CD4-positive, CD25-positive, alpha-beta regulatory T cell (primary cell): ENCODE data around the gene PTPN1. TPM values are rescaled to one million over a fixed set of nuclear protein-coding genes. Genes with fewer than 3 reads are reported as not detected.

Experiments used
- ATAC-seq, 2 donors: fragments of 150-1000 bp; cut with Tn5 transposase; one replicate each; pipeline ENCODE4 v1.10.0; 2021; ENCODE audit warnings: low read depth in 2 of 2, moderate number of reproducible peaks in 2 of 2, moderate library complexity in 1 of 2
- DNase-seq, 3 donors: peaks; one replicate each; pipeline versions ENCODE4 v3.0.0 to v3.0.0-alpha.2; 2012 to 2022; ENCODE audit warnings: mixed read lengths in 1 of 3
- H3K27ac ChIP-seq: one replicate; pipeline ENCODE4 v1.7.0; 2013; ENCODE audit warnings: mild to moderate bottlenecking, low read length; ENCODE audit not compliant: insufficient read depth, poor library complexity, severe bottlenecking
- H3K27me3 ChIP-seq: one replicate; pipeline ENCODE4 v1.7.0; 2013; ENCODE audit warnings: low read length; ENCODE audit not compliant: control insufficient read depth, insufficient read depth
- H3K36me3 ChIP-seq: one replicate; pipeline ENCODE4 v1.7.0; 2013; ENCODE audit warnings: mild to moderate bottlenecking, low read length, moderate library complexity; ENCODE audit not compliant: control insufficient read depth, insufficient read depth
- H3K4me1 ChIP-seq: 2 replicates; pipeline ENCODE4 v1.7.0; 2013; ENCODE audit warnings: mild to moderate bottlenecking, low read length; ENCODE audit not compliant: insufficient read depth, control insufficient read depth, poor library complexity, severe bottlenecking
- H3K4me3 ChIP-seq: one replicate; pipeline ENCODE4 v1.7.0; 2013; ENCODE audit warnings: low read depth, mild to moderate bottlenecking, low read length, moderate library complexity
- H3K9me3 ChIP-seq, 2 experiments: 1 replicate in 1 of 2; 2 replicates in 1 of 2; pipeline ENCODE4 v1.7.0; 2013; ENCODE audit warnings: low read length in 2 of 2, mild to moderate bottlenecking in 1 of 2, moderate library complexity in 1 of 2; ENCODE audit not compliant: control insufficient read depth in 2 of 2
- H3K27ac Mint-ChIP-seq, 3 donors: one replicate each; pipeline ENCODE4 v1.8.0; 2020 to 2022; ENCODE audit warnings: mild to moderate bottlenecking in 3 of 3, mixed read lengths in 3 of 3, moderate library complexity in 2 of 3
- H3K27me3 Mint-ChIP-seq: one replicate; pipeline ENCODE4 v1.8.0; 2022; ENCODE audit warnings: mild to moderate bottlenecking, mixed read lengths
- H3K36me3 Mint-ChIP-seq: one replicate; pipeline ENCODE4 v1.8.0; 2020; ENCODE audit warnings: mixed read lengths
- H3K4me1 Mint-ChIP-seq, 4 donors: one replicate each; pipeline ENCODE4 v1.8.0; 2020 to 2022; ENCODE audit warnings: mixed read lengths in 4 of 4, mild to moderate bottlenecking in 1 of 4
- H3K4me3 Mint-ChIP-seq, 4 donors: one replicate each; pipeline ENCODE4 v1.8.0; 2020 to 2022; ENCODE audit warnings: mild to moderate bottlenecking in 4 of 4, mixed read lengths in 4 of 4, moderate library complexity in 3 of 4
- H3K9me3 Mint-ChIP-seq, 7 donors: one replicate each; pipeline ENCODE4 v1.8.0; 2020 to 2022; ENCODE audit warnings: mixed read lengths in 7 of 7, mild to moderate bottlenecking in 3 of 7, moderate library complexity in 2 of 7
- polyA plus RNA-seq, 4 donors: library from polyadenylated mRNA; unstranded; fragments of 300-500 nt; fragmentation: Illumina TruSeq; gene quantifications; one replicate each; pipeline ENCODE4 v1.2.3, GENCODE V29; 2021
- total RNA-seq: library from RNA; stranded (reverse); gene quantifications from one replicate; pipeline ENCODE4 v1.2.3, GENCODE V29; 2022

PTPN1 gene
- total and polyA plus RNA-seq, 5 donors from 2014 or later = 27.1 to 76.3 (median 31.7) TPM

DNA sequence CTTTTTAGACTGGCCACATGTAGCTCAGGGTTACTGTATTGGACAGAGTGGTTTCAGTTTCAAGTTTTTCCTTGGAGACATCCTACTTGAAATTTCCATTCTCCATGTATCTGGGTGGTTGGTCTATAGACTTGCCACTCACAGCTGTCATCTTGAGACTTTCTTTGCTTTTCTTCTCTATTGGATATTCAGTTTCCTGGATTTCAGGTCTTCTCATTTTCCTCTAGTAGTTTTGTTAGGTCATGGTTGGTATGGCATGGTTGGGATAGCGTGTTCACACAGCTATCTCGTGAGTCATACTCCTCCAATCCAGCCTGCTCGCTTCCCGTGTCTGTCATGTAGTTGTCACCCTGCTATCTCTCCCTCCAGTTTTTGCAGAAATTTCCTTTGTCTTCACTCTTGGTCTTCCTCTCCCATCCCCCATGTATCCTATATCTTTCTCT lies 48.3 kb downstream of the PTPN1 start:
- Histone ChIP-seq H3K4me3 (no peak overlapping the region), H3K36me3 (peaks cover 21% of the 10 kb centered on the region), H3K9me3 (no peaks in the 10 kb centered on the region), H3K27ac (no peak overlapping the region), H3K27me3 (no peaks in the 10 kb centered on the region), H3K4me1 (peaks cover 17% of the 10 kb centered on the region)
- Mint-ChIP-seq H3K27me3 (no peaks in the 10 kb centered on the region), H3K4me3 (peak overlapping the region in 1 of 4 donors; percentile 19), H3K36me3 (peaks cover 17% of the 10 kb centered on the region), H3K4me1 (peaks cover 28 to 67% (median 48%) of the 10 kb centered on the region in 4 donors), H3K9me3 (no peaks in the 10 kb centered on the region), H3K27ac (peak overlapping the region in 1 of 3 donors; percentile 51)
- DNase-seq (no peak), ATAC-seq (no peak)

DNA sequence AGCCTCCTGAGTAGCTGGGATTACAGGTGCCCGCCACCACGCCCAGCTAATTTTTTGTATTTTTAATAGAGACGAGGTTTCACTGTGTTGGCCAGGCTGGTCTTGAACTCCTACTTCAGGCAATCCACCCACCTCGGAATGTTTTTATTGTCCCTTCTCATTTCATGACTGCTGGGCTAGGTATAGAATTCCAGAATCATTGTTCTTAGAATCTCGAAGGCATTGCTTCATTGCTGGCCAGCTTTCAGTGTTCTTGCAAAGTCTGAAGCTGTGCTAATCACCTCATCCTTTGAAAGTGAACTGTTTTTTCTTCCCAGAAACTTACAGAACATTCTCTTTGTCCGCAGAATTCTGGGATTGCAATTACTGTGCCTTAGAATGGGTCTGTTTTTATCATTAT lies 49.0 kb downstream of the PTPN1 start:
- H3K9me3 ChIP-seq = no peaks in the 10 kb centered on the region
- H3K4me3 ChIP-seq = no peak overlapping the region
- Mint-ChIP-seq H3K4me3 (peak overlapping the region in 1 of 4 donors; percentile 8), H3K4me1 (peaks cover 30 to 68% (median 49%) of the 10 kb centered on the region in 4 donors), H3K27me3 (no peaks in the 10 kb centered on the region), H3K27ac (peak overlapping the region in 2 of 3 donors; percentile 3 to 47), H3K9me3 (no peaks in the 10 kb centered on the region), H3K36me3 (peaks cover 17% of the 10 kb centered on the region)
- DNase-seq = no peak
- peaks cover 21% of the 10 kb centered on the region for H3K36me3 ChIP-seq
- H3K4me1 ChIP-seq = peaks cover 17% of the 10 kb centered on the region
- no peak for ATAC-seq
- no peak overlapping the region for H3K27ac ChIP-seq
- no peaks in the 10 kb centered on the region for H3K27me3 ChIP-seq

DNA sequence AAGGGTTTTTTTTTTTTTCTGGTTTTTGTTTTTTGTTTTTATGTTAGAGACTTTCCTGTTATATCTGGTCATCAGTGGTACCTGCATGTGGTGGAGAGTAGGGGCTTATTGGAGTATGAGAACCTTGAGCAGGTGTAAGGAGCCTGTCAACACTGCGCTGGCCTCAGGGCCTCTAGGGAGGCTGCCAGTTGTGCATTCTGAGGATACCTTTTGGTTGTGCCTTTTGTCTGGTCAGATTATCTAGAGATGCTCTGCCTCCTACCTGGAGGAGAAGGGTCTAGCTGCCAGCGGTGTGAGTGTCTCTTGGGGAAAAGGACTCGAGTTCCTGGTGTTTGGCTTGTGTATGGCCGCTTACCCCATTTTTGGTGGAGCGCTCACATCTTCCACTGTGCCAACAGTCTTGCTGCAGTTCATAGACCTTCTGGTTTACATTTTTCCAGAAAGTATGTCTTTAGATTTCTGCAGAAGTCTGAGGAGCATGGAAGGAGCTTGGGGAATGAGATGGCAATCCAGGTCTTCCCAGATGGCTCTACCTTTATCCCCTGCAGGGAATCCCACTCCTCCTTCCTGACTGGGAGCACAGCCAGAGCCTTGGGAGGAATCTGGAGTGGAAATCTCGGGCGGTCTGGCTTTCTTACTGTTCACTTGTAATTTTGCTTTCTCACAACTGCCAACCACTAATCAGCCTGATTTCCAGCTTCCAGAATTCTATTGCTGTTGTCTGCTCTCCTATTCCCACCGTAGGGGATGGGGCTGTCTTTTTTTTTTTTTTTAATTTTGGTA lies 49.9 kb downstream of the PTPN1 start:
- Mint-ChIP-seq H3K27ac (peak overlapping the region in 2 of 3 donors; percentile 47 to 90), H3K36me3 (peaks cover 17% of the 10 kb centered on the region), H3K4me1 (peaks cover 30 to 72% (median 53%) of the 10 kb centered on the region in 4 donors), H3K4me3 (peak overlapping the region in 1 of 4 donors; percentile 8), H3K9me3 (no peaks in the 10 kb centered on the region), H3K27me3 (no peaks in the 10 kb centered on the region)
- DNase-seq = no peak
- Histone ChIP-seq H3K27ac (no peak overlapping the region), H3K9me3 (no peaks in the 10 kb centered on the region), H3K4me1 (peaks cover 17% of the 10 kb centered on the region), H3K36me3 (peaks cover 26% of the 10 kb centered on the region), H3K4me3 (no peak overlapping the region), H3K27me3 (no peaks in the 10 kb centered on the region)
- ATAC-seq = no peak

DNA sequence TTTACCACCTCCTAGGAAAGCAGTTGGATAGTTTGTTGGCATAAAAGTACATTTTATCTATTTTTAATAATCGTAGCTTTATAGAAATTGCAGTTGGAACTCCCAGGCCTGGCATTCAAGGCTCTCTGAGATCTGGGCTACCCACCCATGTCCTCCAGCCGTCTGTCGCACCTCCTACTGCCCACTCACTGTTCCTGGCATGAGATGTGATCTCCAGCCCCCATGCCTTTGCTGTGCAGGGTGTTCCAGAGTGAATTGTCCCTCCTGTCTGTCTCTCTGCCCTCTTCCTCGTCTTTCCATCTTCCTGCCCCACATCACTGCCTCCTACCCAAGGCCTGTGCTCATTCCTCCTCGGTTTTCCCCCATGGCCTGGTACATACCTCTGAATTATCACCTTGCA lies 50.7 kb downstream of the PTPN1 start:
- peak overlapping the region; percentile 47 to 89 (median 82) for H3K27ac Mint-ChIP-seq
- peaks cover 17% of the 10 kb centered on the region for H3K36me3 Mint-ChIP-seq

DNA sequence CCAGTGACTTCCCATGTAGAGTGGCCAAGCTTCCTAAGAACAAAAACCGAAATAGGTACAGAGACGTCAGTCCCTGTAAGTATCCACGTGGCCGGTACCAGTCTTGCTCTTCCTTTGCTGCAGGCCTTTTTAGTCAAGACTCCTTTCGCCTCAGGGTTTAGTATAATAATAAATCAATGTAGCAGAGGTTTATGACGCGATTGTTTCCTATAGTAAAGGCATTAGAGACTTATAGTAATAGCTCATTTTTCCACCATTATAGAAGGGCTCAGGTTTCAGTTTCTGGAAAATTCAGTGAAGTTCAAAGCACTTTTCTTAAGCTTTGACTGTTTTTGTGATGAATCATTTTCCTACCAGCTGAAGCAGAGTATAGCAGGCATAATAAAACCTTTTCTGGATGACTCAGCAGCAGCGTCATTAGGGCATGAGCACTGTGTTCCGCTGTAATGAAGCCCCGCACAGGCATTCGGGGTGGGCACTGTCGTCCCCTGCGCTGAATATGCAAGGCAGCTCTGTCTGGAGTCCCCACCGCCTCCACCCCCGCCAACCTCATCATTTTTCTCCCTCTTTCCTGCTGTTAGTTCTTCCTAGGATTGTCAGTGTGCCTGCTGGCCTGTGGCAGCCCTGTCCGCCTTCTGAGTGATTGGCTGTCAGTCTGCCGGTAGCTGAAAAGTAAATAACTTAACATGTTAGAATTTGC lies 51.3 kb downstream of the PTPN1 start:
- Mint-ChIP-seq H3K27me3 (no peaks in the 10 kb centered on the region), H3K9me3 (no peaks in the 10 kb centered on the region), H3K36me3 (peaks cover 20% of the 10 kb centered on the region), H3K27ac (peak overlapping the region; percentile 47 to 90 (median 82)), H3K4me3 (peak overlapping the region; percentile 13 to 64 (median 34)), H3K4me1 (peaks cover 30 to 70% (median 54%) of the 10 kb centered on the region in 4 donors)
- peaks cover 17% of the 10 kb centered on the region for H3K4me1 ChIP-seq
- peak overlapping the region; percentile 6 for H3K4me3 ChIP-seq
- H3K9me3 ChIP-seq = no peaks in the 10 kb centered on the region
- ATAC-seq (peak; percentile 78 to 84), DNase-seq (peak in 1 of 3 donors; percentile 68)
- H3K36me3 ChIP-seq = peaks cover 39% of the 10 kb centered on the region
- H3K27ac ChIP-seq = peak overlapping the region; percentile 45
- no peaks in the 10 kb centered on the region for H3K27me3 ChIP-seq

More for the DNA sequence above, 50.7 kb downstream of the PTPN1 start:
- Histone ChIP-seq H3K4me3 (peak overlapping the region; percentile 6), H3K4me1 (peaks cover 17% of the 10 kb centered on the region), H3K27me3 (no peaks in the 10 kb centered on the region), H3K9me3 (no peaks in the 10 kb centered on the region), H3K27ac (peak overlapping the region; percentile 45), H3K36me3 (peaks cover 34% of the 10 kb centered on the region)
- Mint-ChIP-seq H3K9me3 (no peaks in the 10 kb centered on the region), H3K4me1 (peaks cover 30 to 70% (median 57%) of the 10 kb centered on the region in 4 donors), H3K27me3 (no peaks in the 10 kb centered on the region), H3K4me3 (peak overlapping the region in 3 of 4 donors; percentile 13 to 64 (median 54))
- DNase-seq (no peak), ATAC-seq (no peak)

DNA sequence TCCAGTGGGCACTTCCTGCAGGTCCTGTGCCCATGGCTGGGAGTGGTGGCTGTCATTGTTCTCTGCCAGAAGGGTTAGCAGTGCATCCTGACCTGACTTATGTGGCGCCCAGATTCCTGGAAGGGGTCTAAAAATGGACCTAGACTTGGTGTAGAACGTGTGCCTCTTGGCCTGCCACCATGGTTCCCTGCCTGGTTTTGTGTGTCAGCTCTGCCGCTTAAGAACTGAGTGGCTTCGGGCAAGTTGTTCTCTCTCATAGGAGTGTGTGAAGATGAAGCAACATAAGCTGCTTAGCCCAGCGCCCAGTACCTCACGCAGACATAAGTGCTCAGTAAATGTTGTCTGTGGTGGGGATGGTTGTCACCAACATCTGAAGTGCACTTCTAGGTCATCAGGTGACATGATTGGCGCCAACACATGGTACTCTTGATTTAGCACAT lies 52.1 kb downstream of the PTPN1 start:
- H3K27ac Mint-ChIP-seq = peak overlapping the region in 2 of 3 donors; percentile 47 to 82
- no peaks in the 10 kb centered on the region for H3K27me3 ChIP-seq
- DNase-seq (no peak), ATAC-seq (no peak)
- H3K4me3 Mint-ChIP-seq = peak overlapping the region in 1 of 4 donors; percentile 42
- H3K4me1 Mint-ChIP-seq = peaks cover 30 to 73% (median 55%) of the 10 kb centered on the region in 4 donors
- H3K9me3 ChIP-seq = no peaks in the 10 kb centered on the region
- peaks cover 39% of the 10 kb centered on the region for H3K36me3 ChIP-seq
- no peaks in the 10 kb centered on the region for H3K27me3 Mint-ChIP-seq
- no peaks in the 10 kb centered on the region for H3K9me3 Mint-ChIP-seq
- H3K27ac ChIP-seq = peak overlapping the region; percentile 45
- H3K4me3 ChIP-seq = no peak overlapping the region
- H3K4me1 ChIP-seq = peaks cover 17% of the 10 kb centered on the region
- peaks cover 24% of the 10 kb centered on the region for H3K36me3 Mint-ChIP-seq

DNA sequence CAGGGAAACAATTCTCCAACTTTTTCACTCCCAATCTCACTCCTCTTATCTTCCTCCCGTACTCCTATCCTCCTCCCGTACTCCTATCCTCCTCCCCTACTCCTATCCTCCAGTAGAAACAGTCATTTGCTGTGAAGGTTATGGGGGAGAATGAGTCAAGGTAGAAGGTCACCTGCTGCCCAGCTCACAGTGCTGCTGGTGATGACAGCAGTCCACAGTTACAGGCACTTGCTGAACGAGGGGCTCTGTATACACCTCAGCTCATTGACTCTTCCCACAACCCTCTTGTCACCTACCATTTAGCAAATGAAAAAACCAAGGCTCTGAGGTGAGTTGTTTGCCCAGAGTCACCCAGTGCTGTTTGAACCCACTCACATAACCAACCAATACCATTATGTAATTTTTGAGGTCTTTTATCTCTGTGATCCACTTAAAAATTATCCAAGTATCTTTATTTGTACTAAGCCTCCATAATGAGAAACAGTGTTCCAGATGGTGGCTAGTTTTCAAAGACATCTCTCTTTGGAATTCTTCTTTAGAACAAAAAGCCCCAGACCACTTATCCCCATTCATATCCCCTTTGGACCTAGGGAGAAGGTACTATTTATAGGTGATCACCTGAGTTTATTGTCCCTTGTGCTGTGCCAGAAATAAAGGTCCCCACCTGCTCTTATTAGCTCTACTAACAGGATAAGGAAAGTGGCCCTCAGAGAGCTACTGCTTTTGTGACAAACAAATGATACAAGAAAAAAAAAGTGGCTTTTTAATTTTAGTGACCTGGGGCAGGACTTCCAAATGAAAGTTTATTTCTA lies 53.2 kb downstream of the PTPN1 start:
- Histone ChIP-seq H3K9me3 (no peaks in the 10 kb centered on the region), H3K27ac (no peak overlapping the region), H3K4me1 (peaks cover 17% of the 10 kb centered on the region), H3K27me3 (no peaks in the 10 kb centered on the region), H3K36me3 (peaks cover 49% of the 10 kb centered on the region), H3K4me3 (no peak overlapping the region)
- peaks cover 30 to 72% (median 58%) of the 10 kb centered on the region in 4 donors for H3K4me1 Mint-ChIP-seq
- peak overlapping the region; percentile 47 to 58 (median 52) for H3K27ac Mint-ChIP-seq
- no peaks in the 10 kb centered on the region for H3K27me3 Mint-ChIP-seq
- ATAC-seq = no peak
- peak overlapping the region in 3 of 4 donors; percentile 6 to 35 (median 12) for H3K4me3 Mint-ChIP-seq
- H3K36me3 Mint-ChIP-seq = peaks cover 27% of the 10 kb centered on the region
- no peak for DNase-seq
- H3K9me3 Mint-ChIP-seq = no peaks in the 10 kb centered on the region
